ENCODE measurements around the gene TTYH2. TPM values are rescaled to one million over a fixed set of nuclear protein-coding genes. Genes with fewer than 3 reads are reported as not detected.
A peak's percentile ranks its signal among the peaks of the same experiment; 100 is the strongest.

Gene TTYH2
- total and polyA plus RNA-seq, 10 of the 15 experiments (the other 5 are each of a cell fraction or from before 2014, with no cell fraction given): 0.26 to 25.2 (median 6.6) TPM

- TF ChIP-seq, protein P1, sequence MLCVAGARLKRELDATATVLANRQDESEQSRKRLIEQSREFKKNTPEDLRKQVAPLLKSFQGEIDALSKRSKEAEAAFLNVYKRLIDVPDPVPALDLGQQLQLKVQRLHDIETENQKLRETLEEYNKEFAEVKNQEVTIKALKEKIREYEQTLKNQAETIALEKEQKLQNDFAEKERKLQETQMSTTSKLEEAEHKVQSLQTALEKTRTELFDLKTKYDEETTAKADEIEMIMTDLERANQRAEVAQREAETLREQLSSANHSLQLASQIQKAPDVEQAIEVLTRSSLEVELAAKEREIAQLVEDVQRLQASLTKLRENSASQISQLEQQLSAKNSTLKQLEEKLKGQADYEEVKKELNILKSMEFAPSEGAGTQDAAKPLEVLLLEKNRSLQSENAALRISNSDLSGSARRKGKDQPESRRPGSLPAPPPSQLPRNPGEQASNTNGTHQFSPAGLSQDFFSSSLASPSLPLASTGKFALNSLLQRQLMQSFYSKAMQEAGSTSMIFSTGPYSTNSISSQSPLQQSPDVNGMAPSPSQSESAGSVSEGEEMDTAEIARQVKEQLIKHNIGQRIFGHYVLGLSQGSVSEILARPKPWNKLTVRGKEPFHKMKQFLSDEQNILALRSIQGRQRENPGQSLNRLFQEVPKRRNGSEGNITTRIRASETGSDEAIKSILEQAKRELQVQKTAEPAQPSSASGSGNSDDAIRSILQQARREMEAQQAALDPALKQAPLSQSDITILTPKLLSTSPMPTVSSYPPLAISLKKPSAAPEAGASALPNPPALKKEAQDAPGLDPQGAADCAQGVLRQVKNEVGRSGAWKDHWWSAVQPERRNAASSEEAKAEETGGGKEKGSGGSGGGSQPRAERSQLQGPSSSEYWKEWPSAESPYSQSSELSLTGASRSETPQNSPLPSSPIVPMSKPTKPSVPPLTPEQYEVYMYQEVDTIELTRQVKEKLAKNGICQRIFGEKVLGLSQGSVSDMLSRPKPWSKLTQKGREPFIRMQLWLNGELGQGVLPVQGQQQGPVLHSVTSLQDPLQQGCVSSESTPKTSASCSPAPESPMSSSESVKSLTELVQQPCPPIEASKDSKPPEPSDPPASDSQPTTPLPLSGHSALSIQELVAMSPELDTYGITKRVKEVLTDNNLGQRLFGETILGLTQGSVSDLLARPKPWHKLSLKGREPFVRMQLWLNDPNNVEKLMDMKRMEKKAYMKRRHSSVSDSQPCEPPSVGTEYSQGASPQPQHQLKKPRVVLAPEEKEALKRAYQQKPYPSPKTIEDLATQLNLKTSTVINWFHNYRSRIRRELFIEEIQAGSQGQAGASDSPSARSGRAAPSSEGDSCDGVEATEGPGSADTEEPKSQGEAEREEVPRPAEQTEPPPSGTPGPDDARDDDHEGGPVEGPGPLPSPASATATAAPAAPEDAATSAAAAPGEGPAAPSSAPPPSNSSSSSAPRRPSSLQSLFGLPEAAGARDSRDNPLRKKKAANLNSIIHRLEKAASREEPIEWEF (IDR thresholded peaks at IDR 0.05; ENCODE audit: insufficient replicate concordance, low read depth, low read length): no peak
- TF ChIP-seq DPF2 (IDR thresholded peaks at IDR 0.05): no peak
Observed at GRCh38 chr17:74203439-74204240, 9.7 kb upstream of the TTYH2 start, which contains the start of gene RPL38 (continued).

- Histone ChIP-seq H3K9ac (ENCODE audit: control insufficient read depth, insufficient read depth, low read length) (peak overlapping the region; percentile 99), H3K27me3 (replicated peaks in 1 of 2; ENCODE audit: control insufficient read depth in 2 of 2, insufficient read depth in 2 of 2, low read length in 1 of 2) (peaks cover 0 to 7% of the 10 kb centered on the region in 2 experiments; a peak in 3 of 4 replicates), H3K27ac (ENCODE audit: control insufficient read depth, insufficient read depth) (peak overlapping the region; percentile 90), H3K4me2 (ENCODE audit: control insufficient read depth, insufficient read depth) (peak overlapping the region; percentile 92), H3K4me1 (ENCODE audit: control insufficient read depth, insufficient read depth, low read length) (peaks cover 6% of the 10 kb centered on the region), H3K9me3 (replicated peaks; ENCODE audit: control insufficient read depth, insufficient read depth, low read length) (no peaks in the 10 kb centered on the region), H4K20me1 (ENCODE audit: control insufficient read depth, insufficient read depth) (no peaks in the 10 kb centered on the region; the same call in 1 of the 2 replicates), H3K4me3 (peak overlapping the region; percentile 99), H2AFZ (ENCODE audit: control insufficient read depth, low read depth, low read length) (no peak overlapping the region), H3K36me3 (ENCODE audit: control insufficient read depth in 2 of 2, insufficient read depth in 2 of 2, low read length in 1 of 2) (peaks cover 6 to 23% of the 10 kb centered on the region in 2 experiments), H3K79me2 (ENCODE audit: control insufficient read depth, insufficient read depth, low read length) (peaks cover 45% of the 10 kb centered on the region)
- TF ChIP-seq POU2F2 (IDR thresholded peaks at IDR 0.05; ENCODE audit: borderline replicate concordance, low read depth, low read length) (peak; percentile 3; the same call in 1 of the 3 replicates), SREBF2 (IDR thresholded peaks at IDR 0.05; ENCODE audit: low read length) (no peak), POLR2AphosphoS5 (IDR thresholded peaks at IDR 0.05; ENCODE audit: low read length) (0 out of 2 replicates have a peak, but pooled peaks have one; percentile 6), TCF7 (IDR thresholded peaks at IDR 0.05; ENCODE audit: borderline replicate concordance) (no peak)
- no TSS peak for BruUV-seq (replicated peaks)
- peak; percentile 5; the same call in 1 of the 3 replicates for ATAC-seq
- in situ Hi-C loops (cut with MboI) (no loop called here), intact Hi-C loops (cut with micrococcal nuclease; ENCODE audit: unreplicated experiment) (no loop called here)
- no peak for FAIRE-seq
- SMC1A ChIA-PET (ENCODE audit: uncharacterized antibody, unreplicated experiment): no interaction called here
- RAD21 ChIA-PET (ENCODE audit: unreplicated experiment): interaction anchor here (1.1 kb wide), 1 partner anchor 59 kb away, joined by 3 read pairs; no protein-coding TSS in a partner anchor
- DNase-seq (ENCODE audit: low read depth, low spot score): no peak
- CTCF ChIA-PET: interaction anchor here (1.1 to 2.0 kb wide), 6 partner anchors 9 to 328 kb away, joined by 3 to 12 read pairs (median 6); partner anchors contain the start of genes BTBD17, CD300LB and TTYH2
- WGBS (ENCODE audit: insufficient coverage, insufficient replicate concordance, low lambda C conversion rate, missing lambda C conversion rate): 34% methylated on average over 14 of the region's 14 CpGs
- POLR2A ChIA-PET: interaction anchor here (0.6 to 1.1 kb wide), 2 partner anchors 18 to 92 kb away, joined by 3 read pairs; no protein-coding TSS in a partner anchor
Observed at GRCh38 chr17:74204474-74204873, 8.9 kb upstream of the TTYH2 start.

Measured in GM12878 (cell line).